GM12801 (cell line): Measurements from ENCODE around the gene PNMA6E.

ENCODE experiments used
- CTCF ChIP-seq: IDR thresholded peaks from one replicate; pipeline ENCODE4 v1.5.1; 2011; ENCODE audit warnings: control low read depth; ENCODE audit not compliant: insufficient read length; ENCODE audit errors: extremely low read depth

The PNMA6E gene

DNA sequence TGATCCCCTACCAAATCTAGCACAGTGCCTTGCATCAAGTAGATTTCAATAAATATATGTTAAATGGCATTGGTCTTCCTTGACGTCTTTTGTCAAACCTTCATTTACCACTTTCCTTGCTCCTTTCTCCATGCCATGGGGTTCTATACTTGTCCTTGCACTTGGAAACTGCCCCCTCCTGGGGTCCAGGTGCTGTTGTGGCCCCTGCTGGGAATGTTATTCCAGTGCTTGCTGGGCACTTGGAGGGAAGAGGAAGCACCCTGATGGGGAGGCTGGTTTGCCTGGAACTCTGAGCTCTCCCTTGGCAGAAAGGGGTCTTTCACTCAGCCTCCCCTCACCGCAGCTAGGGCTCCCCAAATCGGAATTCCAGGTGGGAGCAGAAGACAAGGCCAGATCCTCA, 48.3 kb downstream of the PNMA6E start:
- TF ChIP-seq CTCF: no peak

GRCh38 chrX:153351981-153352380, 49.2 kb downstream of the PNMA6E start:
- no peak for TF ChIP-seq CTCF

DNA sequence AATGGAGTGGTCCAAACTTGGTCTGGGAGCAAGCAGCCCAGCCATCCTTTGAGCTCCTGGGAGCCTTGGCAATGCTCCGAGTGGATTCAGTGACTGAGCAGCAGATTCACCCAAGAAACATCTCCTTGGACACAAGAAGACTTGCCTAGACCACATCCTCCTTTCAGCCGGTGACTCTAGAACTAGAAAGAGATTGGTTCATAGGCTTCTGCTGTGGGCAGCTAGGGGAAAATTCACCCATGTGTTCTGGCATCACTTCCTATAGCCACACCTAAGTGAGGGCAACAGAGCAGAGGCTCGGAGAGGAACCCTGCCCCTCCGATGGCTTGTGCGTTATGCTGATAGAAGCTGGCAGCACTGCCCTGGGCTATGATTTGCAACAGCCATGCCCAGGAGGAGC, 51.2 kb downstream of the PNMA6E start:
- TF ChIP-seq CTCF: no peak

DNA sequence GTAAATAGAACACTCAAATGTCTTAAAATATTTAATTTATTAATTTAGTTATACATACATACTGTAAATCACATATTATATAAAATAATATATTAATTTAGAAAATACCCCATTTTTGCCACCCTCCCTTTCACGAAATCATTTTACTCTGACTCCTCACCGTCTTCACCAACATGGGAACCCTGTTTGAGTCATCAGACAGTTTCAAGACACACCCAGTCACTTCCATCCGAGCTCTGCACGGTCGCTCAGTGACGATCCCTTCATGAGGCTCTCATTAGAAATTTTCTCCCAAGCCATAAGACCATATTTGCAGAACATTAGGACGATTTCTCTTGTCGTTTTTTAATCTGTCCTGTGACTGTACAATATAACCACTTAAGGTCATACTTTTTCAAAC, 52.7 kb downstream of the PNMA6E start:
- no peak for TF ChIP-seq CTCF

GRCh38 chrX:153347530-153347929, 53.6 kb downstream of the PNMA6E start:
- TF ChIP-seq CTCF: no peak
